ENCODE results near the gene MATN1.

Gene MATN1

GRCh38 chr1:30765556-30766434 lies 42.4 kb upstream of the MATN1 start:
- TF ChIP-seq OSR1 (CRISPR knock-in tag; IDR thresholded peaks at IDR 0.05) (no peak), CSRNP3 (CRISPR knock-in tag; IDR thresholded peaks at IDR 0.05) (no peak), ARNTL (CRISPR knock-in tag; IDR thresholded peaks at IDR 0.05; ENCODE audit: borderline replicate concordance, low read depth) (no peak), TOX (CRISPR knock-in tag; IDR thresholded peaks at IDR 0.05; ENCODE audit: borderline replicate concordance) (no peak), BACH2 (CRISPR knock-in tag; IDR thresholded peaks at IDR 0.05; ENCODE audit: borderline replicate concordance) (no peak), ZNF8 (CRISPR knock-in tag; IDR thresholded peaks at IDR 0.05) (no peak), TSHZ2 (CRISPR knock-in tag; IDR thresholded peaks at IDR 0.05) (no peak), ZC3H10 (CRISPR knock-in tag; IDR thresholded peaks at IDR 0.05) (no peak), ZFP3 (CRISPR knock-in tag; IDR thresholded peaks at IDR 0.05) (no peak), ISL1 (CRISPR knock-in tag; IDR thresholded peaks at IDR 0.05) (no peak), SNAI2 (CRISPR knock-in tag; IDR thresholded peaks at IDR 0.05) (no peak), RARB (CRISPR knock-in tag; IDR thresholded peaks at IDR 0.05) (no peak), PPARA (CRISPR knock-in tag; IDR thresholded peaks at IDR 0.05; ENCODE audit: borderline replicate concordance) (no peak), POU6F1 (CRISPR knock-in tag; IDR thresholded peaks at IDR 0.05; ENCODE audit: borderline replicate concordance, low read depth) (no peak), CSDC2 (CRISPR knock-in tag; IDR thresholded peaks at IDR 0.05) (no peak), ZNF565 (CRISPR knock-in tag; conservative IDR thresholded peaks at IDR 0.05; ENCODE audit: low read depth) (no peak), PATZ1 (CRISPR knock-in tag; IDR thresholded peaks at IDR 0.05; ENCODE audit: borderline replicate concordance) (no peak), TCF4 (CRISPR knock-in tag; IDR thresholded peaks at IDR 0.05; ENCODE audit: borderline replicate concordance) (no peak)
- ATAC-seq, result no peak

GRCh38 chr1:30764939-30765555 lies 41.7 kb upstream of the MATN1 start:
- TF ChIP-seq ESRRG (CRISPR knock-in tag; IDR thresholded peaks at IDR 0.05), result no peak
- TF ChIP-seq ZNF565 (CRISPR knock-in tag; conservative IDR thresholded peaks at IDR 0.05; ENCODE audit: low read depth), result no peak
- no peak for TF ChIP-seq TCF4 (CRISPR knock-in tag; IDR thresholded peaks at IDR 0.05; ENCODE audit: borderline replicate concordance)
- no peak for TF ChIP-seq ZC3H10 (CRISPR knock-in tag; IDR thresholded peaks at IDR 0.05)
- TF ChIP-seq PPARA (CRISPR knock-in tag; IDR thresholded peaks at IDR 0.05; ENCODE audit: borderline replicate concordance), result no peak
- TF ChIP-seq TOX (CRISPR knock-in tag; IDR thresholded peaks at IDR 0.05; ENCODE audit: borderline replicate concordance), result no peak

GRCh38 chr1:30764396-30764795 lies 41.0 kb upstream of the MATN1 start:
- no peak for ATAC-seq
- no peak for TF ChIP-seq TOX (CRISPR knock-in tag; IDR thresholded peaks at IDR 0.05; ENCODE audit: borderline replicate concordance)
- TF ChIP-seq CSRNP3 (CRISPR knock-in tag; IDR thresholded peaks at IDR 0.05), result no peak
- TF ChIP-seq OSR1 (CRISPR knock-in tag; IDR thresholded peaks at IDR 0.05), result no peak
- no peak for TF ChIP-seq CSDC2 (CRISPR knock-in tag; IDR thresholded peaks at IDR 0.05)
- no peak for TF ChIP-seq POU6F1 (CRISPR knock-in tag; IDR thresholded peaks at IDR 0.05; ENCODE audit: borderline replicate concordance, low read depth)

More at GRCh38 chr1:30764939-30765555, 41.7 kb upstream of the MATN1 start:
- ATAC-seq, result no peak

All from SK-N-SH treated with all-trans-retinoic acid at 6 μM for 48 hours (cell line).